OCI-LY1 (cell line): ENCODE measurements around the gene PJVK.
"Not testable (repeated sequence)": the region's sequence is repeated elsewhere in the genome, so short reads cannot be mapped to it uniquely, and the experiment has no call there.

Experiments used
- H2AFZ ChIP-seq: fragments of 200-600 bp; sonication (generic), shearing (Covaris generic); 2 replicates; pipeline ENCODE4 v1.6.0; 2014; ENCODE audit warnings: antibody characterized with exemption, mild to moderate bottlenecking, low read length
- H3F3A ChIP-seq: fragments of 200-600 bp; sonication (generic), shearing (Covaris generic); 2 replicates; pipeline ENCODE4 v1.6.0; 2014; ENCODE audit warnings: mild to moderate bottlenecking, antibody characterized with exemption, low read length, moderate library complexity; ENCODE audit not compliant: insufficient read depth
- H3K27ac ChIP-seq: fragments of 200-600 bp; sonication (generic); 2 replicates; pipeline ENCODE4 v1.5.1; 2014; ENCODE audit warnings: low read length, mixed run types, mild to moderate bottlenecking, low read depth; ENCODE audit not compliant: poor library complexity, severe bottlenecking
- H3K27me3 ChIP-seq: fragments of 200-600 bp; sonication (generic); 2 replicates; pipeline ENCODE4 v1.6.0; 2014; ENCODE audit warnings: antibody characterized with exemption, mild to moderate bottlenecking, low read length, moderate library complexity; ENCODE audit not compliant: insufficient read depth
- H3K36me3 ChIP-seq: fragments of 200-600 bp; sonication (generic); 2 replicates; pipeline ENCODE4 v1.6.1; 2014; ENCODE audit warnings: mild to moderate bottlenecking, antibody characterized with exemption, low read length, moderate library complexity, mixed read lengths; ENCODE audit not compliant: insufficient read depth
- H3K4me1 ChIP-seq: fragments of 200-600 bp; sonication (generic); 2 replicates; pipeline ENCODE4 v1.5.1; 2014; ENCODE audit warnings: mild to moderate bottlenecking, low read length, moderate library complexity; ENCODE audit not compliant: insufficient read depth, severe bottlenecking
- H3K4me2 ChIP-seq: fragments of 200-600 bp; sonication (generic), shearing (Covaris generic); 2 replicates; pipeline ENCODE4 v1.6.1; 2014; ENCODE audit warnings: low read length
- H3K4me3 ChIP-seq: fragments of 200-600 bp; sonication (generic); 2 replicates; pipeline ENCODE4 v1.5.1; 2014; ENCODE audit warnings: low read length, low read depth, mild to moderate bottlenecking, mixed read lengths; ENCODE audit not compliant: poor library complexity, severe bottlenecking
- H3K79me2 ChIP-seq: fragments of 200-600 bp; shearing (Covaris generic); 2 replicates; pipeline ENCODE4 v1.6.1; 2016; ENCODE audit warnings: mixed run types, low read length, mixed read lengths; ENCODE audit not compliant: insufficient read depth
- H3K9ac ChIP-seq: fragments of 200-600 bp; sonication (generic), shearing (Covaris generic); 2 replicates; pipeline ENCODE4 v1.6.1; 2014; ENCODE audit warnings: mild to moderate bottlenecking, low read length, mixed read lengths
- H3K9me2 ChIP-seq: fragments of 200-600 bp; sonication (generic), shearing (Covaris generic); 2 replicates; pipeline ENCODE4 v1.6.1; 2014; ENCODE audit warnings: low read depth, mild to moderate bottlenecking, low read length, mixed read lengths
- H3K9me3 ChIP-seq: fragments of 200-600 bp; shearing (Covaris generic); 2 replicates; pipeline ENCODE4 v1.6.1; 2014; ENCODE audit warnings: low read length, mixed read lengths
- H4K20me1 ChIP-seq: fragments of 200-600 bp; sonication (generic), shearing (Covaris generic); 2 replicates; pipeline ENCODE4 v1.6.0; 2016; ENCODE audit warnings: mild to moderate bottlenecking, low read length; ENCODE audit not compliant: insufficient read depth
- CTCF ChIP-seq: fragments of 200-600 bp; sonication (generic), shearing (Covaris generic); IDR thresholded peaks from 2 replicates; pipeline ENCODE4 v1.5.1; 2017; ENCODE audit warnings: mild to moderate bottlenecking, antibody characterized with exemption, low read length, moderate library complexity, mixed read lengths
- EZH2 ChIP-seq: fragments of 200-600 bp; sonication (generic), shearing (Covaris generic); IDR thresholded peaks from 2 replicates; pipeline ENCODE4 v1.8.0; 2017; ENCODE audit warnings: borderline replicate concordance, mixed run types, mild to moderate bottlenecking, antibody characterized with exemption, low read length, moderate library complexity, mixed read lengths

Gene PJVK

DNA sequence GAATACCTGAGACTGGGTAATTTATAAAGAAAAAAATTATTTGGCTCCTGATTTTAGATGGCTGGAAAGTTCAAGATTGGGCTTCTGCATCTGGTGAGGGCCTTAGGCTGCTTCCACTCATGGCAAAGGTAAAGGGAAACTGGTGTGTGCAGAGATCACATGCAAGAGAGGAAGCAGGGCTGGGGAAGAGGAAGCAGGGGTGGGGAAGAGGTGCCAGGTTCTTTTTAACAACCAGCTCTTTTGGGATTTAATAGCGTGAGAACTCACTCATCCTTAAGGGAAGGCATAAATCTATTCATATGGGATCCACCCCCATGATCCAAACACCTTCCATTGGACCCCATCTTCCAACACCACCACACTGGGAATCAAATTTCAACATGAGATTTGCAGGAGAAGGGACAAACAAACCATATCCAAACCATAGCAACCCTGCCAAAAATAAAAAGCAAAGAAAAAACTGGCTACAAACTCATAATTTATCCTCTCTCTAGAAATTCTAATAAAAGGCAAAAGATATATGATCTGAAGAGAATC lies 30.6 kb upstream of the PJVK start:
- Histone ChIP-seq H2AFZ (no peak overlapping the region), H3K9ac (no peak overlapping the region), H3K36me3 (no peaks in the 10 kb centered on the region), H3K9me2 (no peaks in the 10 kb centered on the region), H3K79me2 (no peaks in the 10 kb centered on the region), H3K27me3 (no peaks in the 10 kb centered on the region), H3K9me3 (peaks cover 5% of the 10 kb centered on the region; the same call in 1 of the 2 replicates), H4K20me1 (no peaks in the 10 kb centered on the region), H3F3A (no peaks in the 10 kb centered on the region), H3K4me2 (no peak overlapping the region), H3K4me1 (peaks cover 12% of the 10 kb centered on the region), H3K4me3 (no peak overlapping the region), H3K27ac (no peak overlapping the region)
- TF ChIP-seq EZH2: no peak
- TF ChIP-seq CTCF: no peak

DNA sequence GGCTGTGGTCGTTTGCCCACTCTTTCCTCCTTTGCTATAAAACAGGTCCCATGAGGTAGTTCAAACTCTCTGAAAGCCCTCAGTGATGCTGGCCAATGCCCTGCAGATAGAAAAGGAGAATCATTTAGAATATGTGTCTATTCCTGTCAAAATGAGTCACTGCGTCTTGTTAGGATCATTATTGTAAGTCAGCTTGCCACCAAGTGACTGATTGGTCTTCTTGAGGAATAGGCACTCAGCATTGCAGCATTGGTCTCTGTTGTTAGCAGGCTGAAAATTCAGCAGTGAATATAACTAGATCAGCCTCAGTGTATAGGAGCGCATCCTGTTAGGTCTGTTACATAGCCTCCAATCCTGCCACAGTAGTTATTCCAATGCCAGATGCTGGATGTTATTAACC lies 29.1 kb upstream of the PJVK start:
- H3F3A ChIP-seq: no peaks in the 10 kb centered on the region
- H3K27me3 ChIP-seq: no peaks in the 10 kb centered on the region
- TF ChIP-seq CTCF (no peak), EZH2 (no peak)
- H3K36me3 ChIP-seq: peaks cover 9% of the 10 kb centered on the region
- no peaks in the 10 kb centered on the region for H4K20me1 ChIP-seq
- no peak overlapping the region for H2AFZ ChIP-seq
- H3K4me1 ChIP-seq: peaks cover 5% of the 10 kb centered on the region
- H3K4me2 ChIP-seq: no peak overlapping the region
- H3K9me3 ChIP-seq: peaks cover 7% of the 10 kb centered on the region; the same call in 1 of the 2 replicates
- H3K9me2 ChIP-seq: no peaks in the 10 kb centered on the region
- no peaks in the 10 kb centered on the region for H3K79me2 ChIP-seq
- H3K9ac ChIP-seq: no peak overlapping the region
- no peak overlapping the region for H3K27ac ChIP-seq
- H3K4me3 ChIP-seq: no peak overlapping the region

GRCh38 chr2:178423746-178424145 lies 27.4 kb upstream of the PJVK start:
- not testable (repeated sequence) for H3K4me2 ChIP-seq, H3F3A ChIP-seq, H3K79me2 ChIP-seq, H3K9me2 ChIP-seq, H4K20me1 ChIP-seq, H3K4me3 ChIP-seq, H2AFZ ChIP-seq, H3K9ac ChIP-seq, H3K4me1 ChIP-seq, H3K9me3 ChIP-seq, H3K27me3 ChIP-seq, H3K27ac ChIP-seq
- H3K36me3 ChIP-seq: peaks cover 24% of the 10 kb centered on the region

- H2AFZ ChIP-seq: no peak overlapping the region
- H3K27me3 ChIP-seq: no peaks in the 10 kb centered on the region
- no peaks in the 10 kb centered on the region for H4K20me1 ChIP-seq
- H3K9ac ChIP-seq: no peak overlapping the region
- no peaks in the 10 kb centered on the region for H3F3A ChIP-seq
- no peak for TF ChIP-seq CTCF
- no peak for TF ChIP-seq EZH2
- H3K79me2 ChIP-seq: no peaks in the 10 kb centered on the region
- no peak overlapping the region for H3K4me2 ChIP-seq
- H3K27ac ChIP-seq: no peak overlapping the region
- H3K9me2 ChIP-seq: no peaks in the 10 kb centered on the region
- peaks cover 7% of the 10 kb centered on the region; the same call in 1 of the 2 replicates for H3K9me3 ChIP-seq
- no peak overlapping the region for H3K4me3 ChIP-seq
- H3K36me3 ChIP-seq: peaks cover 39% of the 10 kb centered on the region
- H3K4me1 ChIP-seq: no peaks in the 10 kb centered on the region
These were observed 25.8 kb upstream of the PJVK start for GRCh38 chr2:178425255-178425827.
